Adrenal gland (tissue), 12 donors: ENCODE measurements around the gene UVRAG. TPM values are rescaled to one million over a fixed set of nuclear protein-coding genes. Genes with fewer than 3 reads are reported as not detected.

Experiments
- DNase-seq, 7 donors: peaks; one replicate each; pipeline ENCODE4 v3.0.0-alpha.2; 2019 to 2020
- H3K27ac ChIP-seq, 5 donors: fragments of 200-600 bp; sonication (generic) in 4 of 5; 1 replicate in 3 of 5; 2 replicates in 2 of 5; pipeline versions ENCODE4 v1.5.1 to v1.8.0; 2016 to 2020; ENCODE audit warnings: mild to moderate bottlenecking in 1 of 5
- H3K27me3 ChIP-seq: fragments of 200-600 bp; 2 replicates; pipeline ENCODE4 v1.8.0; 2021
- H3K36me3 ChIP-seq, 2 donors: fragments of 200-600 bp; replicated peaks in 1 of 2; 1 replicate in 1 of 2; 2 replicates in 1 of 2; pipeline versions ENCODE4 v1.5.1 to v1.8.0; 2018 to 2022
- H3K4me1 ChIP-seq, 2 donors: fragments of 200-600 bp; replicated peaks in 1 of 2; 1 replicate in 1 of 2; 2 replicates in 1 of 2; pipeline versions ENCODE4 v1.5.1 to v1.8.0; 2018 to 2021
- H3K4me3 ChIP-seq, 4 donors: fragments of 200-600 bp; sonication (generic) in 3 of 4; one replicate each; pipeline ENCODE4 v1.5.1; 2016 to 2018
- H3K9me3 ChIP-seq, 3 donors: fragments of 200-600 bp; sonication (generic) in 1 of 3; replicated peaks in 1 of 3; 1 replicate in 2 of 3; 2 replicates in 1 of 3; pipeline versions ENCODE4 v1.5.1 to v1.8.0; 2016 to 2021
- CTCF ChIP-seq, 6 experiments: fragments of 450-650 bp in 4 of 6; fragments of 200-600 bp in 2 of 6; sonication (generic) in 1 of 6; IDR thresholded peaks; 1 replicate in 5 of 6; 2 replicates in 1 of 6; pipeline versions ENCODE4 v1.5.1 to v1.8.0; 2016 to 2021; ENCODE audit warnings: antibody characterized with exemption in 6 of 6, mild to moderate bottlenecking in 2 of 6, moderate library complexity in 1 of 6
- POLR2A ChIP-seq, 2 donors: fragments of 450-650 bp; IDR thresholded peaks; one replicate each; pipeline ENCODE4 v1.6.1; 2017; ENCODE audit warnings: antibody characterized with exemption in 2 of 2, mild to moderate bottlenecking in 2 of 2, moderate library complexity in 1 of 2
- WGBS, 4 donors: extraction: QIAGEN DNeasy Blood & Tissue Kit in 2 of 4; methylation state at CpG; one replicate each; pipeline versions ENCODE4 v1.1.5 to v1.1.7; 2013 to 2017; 5-methylcytosine and 5-hydroxymethylcytosine counted together
- intact Hi-C, 2 donors: fragments of 100-400 bp; cut with DNase I; formaldehyde crosslinking; loops; one replicate each; pipeline versions ENCODE4 v1.14.1 to v1.15.0; 2022 to 2023
- polyA plus RNA-seq, 3 donors: library from polyadenylated mRNA; stranded (reverse); fragments of 200-250 nt in 2 of 3; fragments of 350-450 nt in 1 of 3; fragmentation: Illumina TruSeq in 1 of 3; extraction: RNeasy Lipid Tissue Mini Kit (QIAGEN cat#74804) in 1 of 3; gene quantifications; one replicate each; pipeline ENCODE4 v1.2.3, GENCODE V29; 2013 to 2014
- total RNA-seq, 9 donors: library from RNA; depleted of rRNA in 4 of 9; stranded (reverse); fragments of >200 nt in 4 of 9; fragments of 120-200 nt in 1 of 9; fragmentation: NEBNext Ultra II Directional in 1 of 9; extraction: Animal tissue kit (Norgen Biotek cat#: 25700) in 1 of 9; gene quantifications; one replicate each; pipeline versions ENCODE4 v1.1.0 to v1.2.4, GENCODE V29; 2013 to 2023
- donor health status: healthy with polysubstance abuse.
- donor health status: Bipolar disorder and iron deficiency.
- donor health status: DM: yes; HTN: yes; CAD: no.
- donor health status: DM: no; HTN: no; CAD: no.
- donor health status: DM: no; HTN: no; CAD: no.
- donor health status: DM: yes; HTN: yes; CAD: no.

The UVRAG gene
- total and polyA plus RNA-seq, 12 donors = 10.9 to 61.4 (median 28.5) TPM

DNA sequence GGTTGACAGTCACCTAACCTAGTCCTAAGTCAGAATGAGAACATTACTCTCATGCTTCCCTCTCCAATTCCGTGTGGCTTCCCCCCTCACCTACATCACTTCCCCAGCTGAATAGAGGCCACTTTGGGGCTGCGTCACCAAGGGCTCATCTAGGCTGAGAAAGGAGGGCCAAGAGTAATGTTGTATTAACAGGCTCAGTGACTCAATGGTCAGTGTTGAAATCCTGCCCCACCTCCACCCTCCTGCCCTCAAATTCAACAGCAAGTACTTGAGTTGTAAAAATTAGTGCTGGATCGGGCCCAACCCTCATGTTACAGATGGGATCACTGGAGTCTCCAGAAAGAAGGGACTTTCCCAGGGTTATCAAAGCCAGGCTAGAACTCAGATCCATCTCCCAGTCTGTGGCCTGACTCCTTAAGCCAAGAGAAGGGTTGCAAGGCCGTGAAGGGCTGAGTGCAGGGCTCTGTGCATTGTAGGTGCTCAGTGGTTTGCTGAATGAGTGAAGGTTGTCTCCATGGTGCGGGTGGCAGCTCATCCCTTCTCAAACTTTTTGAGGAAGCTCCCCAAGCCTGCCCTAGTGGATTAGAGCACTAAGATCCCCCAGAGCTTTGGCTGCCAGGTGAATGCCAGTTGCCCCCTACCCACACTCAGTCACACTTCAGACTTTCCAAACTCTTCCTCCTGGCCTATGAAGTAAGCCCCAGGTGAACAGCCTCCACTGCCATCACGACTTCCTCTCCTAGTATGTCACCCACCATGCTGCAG is 43.2 kb upstream of the UVRAG start:
- 58 to 85% (median 77%) methylated on average over 5 to 6 of the region's 6 CpGs for WGBS, 4 donors
- Histone ChIP-seq H3K27me3 (no peaks in the 10 kb centered on the region), H3K9me3 (no peaks in the 10 kb centered on the region), H3K4me3 (no peak overlapping the region), H3K27ac (no peak overlapping the region), H3K36me3 (no peaks in the 10 kb centered on the region), H3K4me1 (peaks cover 13 to 14% of the 10 kb centered on the region in 2 donors)
- intact Hi-C loops = no loop called here
- TF ChIP-seq CTCF (IDR thresholded peaks at IDR 0.05) (no peak), POLR2A (IDR thresholded peaks at IDR 0.05) (no peak)
- peak in 6 of 7 donors; percentile 33 to 79 (median 63) for DNase-seq

- Histone ChIP-seq H3K27ac (no peak overlapping the region), H3K9me3 (no peaks in the 10 kb centered on the region), H3K36me3 (no peaks in the 10 kb centered on the region), H3K27me3 (no peaks in the 10 kb centered on the region), H3K4me1 (peaks cover 2 to 3% of the 10 kb centered on the region in 2 donors), H3K4me3 (no peak overlapping the region)
- no peak for TF ChIP-seq CTCF (IDR thresholded peaks at IDR 0.05)
- intact Hi-C loops = no loop called here
- WGBS, 4 donors = 62 to 81% (median 74%) methylated on average over 4 to 5 of the region's 5 CpGs
- DNase-seq = no peak
Observed at GRCh38 chr11:75773595-75774353, 41.2 kb upstream of the UVRAG start.

DNA sequence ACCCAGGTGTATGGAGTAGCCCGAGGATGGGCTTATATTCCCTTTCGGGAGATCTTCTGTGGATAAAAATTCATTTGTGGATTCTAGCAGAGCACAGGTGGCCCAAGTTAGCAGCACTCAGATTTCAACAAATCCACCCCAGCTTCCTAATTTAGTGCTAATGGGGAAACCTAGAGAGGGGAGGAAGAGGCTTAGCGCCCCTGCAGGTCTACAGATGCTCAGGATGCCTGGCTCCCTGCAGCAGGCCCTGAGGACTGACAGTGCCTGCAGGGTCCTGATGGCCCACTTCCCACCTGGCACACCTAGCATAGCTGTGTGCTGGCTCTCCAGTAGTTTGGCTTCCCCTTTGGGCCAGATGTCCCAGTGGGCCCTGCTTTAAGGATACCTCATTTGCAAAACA is 40.0 kb upstream of the UVRAG start:
- H3K36me3 ChIP-seq = no peaks in the 10 kb centered on the region
- H3K9me3 ChIP-seq = no peaks in the 10 kb centered on the region
- TF ChIP-seq CTCF (IDR thresholded peaks at IDR 0.05) = no peak
- TF ChIP-seq POLR2A (IDR thresholded peaks at IDR 0.05) = no peak
- intact Hi-C loops = no loop called here
- no peak overlapping the region for H3K4me3 ChIP-seq
- DNase-seq = no peak
- no peaks in the 10 kb centered on the region for H3K27me3 ChIP-seq
- no peaks in the 10 kb centered on the region for H3K4me1 ChIP-seq
- 92 to 97% (median 94%) methylated on average over 3 of the region's 3 CpGs for WGBS, 4 donors
- H3K27ac ChIP-seq = no peak overlapping the region

GRCh38 chr11:75776546-75776945 is 38.5 kb upstream of the UVRAG start:
- WGBS, 4 donors = 79 to 97% (median 92%) methylated on average over 2 to 4 of the region's 4 CpGs

More at GRCh38 chr11:75776546-75776945, 38.5 kb upstream of the UVRAG start:
- intact Hi-C loops = no loop called here
- Histone ChIP-seq H3K27ac (no peak overlapping the region), H3K36me3 (no peaks in the 10 kb centered on the region), H3K27me3 (no peaks in the 10 kb centered on the region), H3K4me1 (no peaks in the 10 kb centered on the region), H3K4me3 (no peak overlapping the region), H3K9me3 (no peaks in the 10 kb centered on the region)
- no peak for DNase-seq
- no peak for TF ChIP-seq CTCF (IDR thresholded peaks at IDR 0.05)
- no peak for TF ChIP-seq POLR2A (IDR thresholded peaks at IDR 0.05)
